Cardiac muscle cell (in vitro differentiated cells and primary cell): ENCODE measurements around the gene MMD2. TPM values are rescaled to one million over a fixed set of nuclear protein-coding genes. Genes with fewer than 3 reads are reported as not detected.

Experiments used
- DNase-seq, 2 donors: peaks; one replicate each; pipeline versions ENCODE4 v3.0.0 to v3.0.0-alpha.2; 2010 to 2017; ENCODE audit warnings: low read depth in 1 of 2, low spot score in 1 of 2
- H3K27ac ChIP-seq: fragments of 200-600 bp; sonication (generic); 2 replicates; pipeline ENCODE4 v1.5.1; 2016
- H3K27me3 ChIP-seq: fragments of 200-600 bp; sonication (generic); 2 replicates; pipeline ENCODE4 v1.6.0; 2016; ENCODE audit warnings: control low read depth
- H3K36me3 ChIP-seq: fragments of 200-600 bp; sonication (generic); 2 replicates; pipeline ENCODE4 v1.5.1; 2016; ENCODE audit warnings: control low read depth
- H3K4me1 ChIP-seq: fragments of 200-600 bp; sonication (generic); 2 replicates; pipeline ENCODE4 v1.8.1; 2017; ENCODE audit warnings: low read depth, mild to moderate bottlenecking, mixed run types
- H3K4me3 ChIP-seq: fragments of 200-600 bp; sonication (generic); 2 replicates; pipeline ENCODE4 v1.5.1; 2016; ENCODE audit warnings: mild to moderate bottlenecking
- H3K9me3 ChIP-seq: fragments of 200-600 bp; sonication (generic); 2 replicates; pipeline ENCODE4 v1.5.1; 2017; ENCODE audit warnings: low read depth, mild to moderate bottlenecking, control low read depth
- polyA plus RNA-seq: library from polyadenylated mRNA; unstranded; fragments of >200 nt; fragmentation: Nextera tagmentation; extraction: Ambion mirVana; gene quantifications from 2 replicates; pipeline ENCODE4 v1.2.1, GENCODE V29; 2016
- total RNA-seq: library from RNA; depleted of rRNA; stranded (reverse); fragments of >200 nt; gene quantifications from 2 replicates; pipeline ENCODE4 v1.2.3, GENCODE V29; 2016
- TF ChIP-seq, protein P1 (sequence below): IDR thresholded peaks from 2 replicates; pipeline ENCODE4 v1.5.1; 2012; ENCODE audit warnings: low read depth, mild to moderate bottlenecking, low read length

Gene MMD2
- total and polyA plus RNA-seq, 2 experiments from 2014 or later = not detected

DNA sequence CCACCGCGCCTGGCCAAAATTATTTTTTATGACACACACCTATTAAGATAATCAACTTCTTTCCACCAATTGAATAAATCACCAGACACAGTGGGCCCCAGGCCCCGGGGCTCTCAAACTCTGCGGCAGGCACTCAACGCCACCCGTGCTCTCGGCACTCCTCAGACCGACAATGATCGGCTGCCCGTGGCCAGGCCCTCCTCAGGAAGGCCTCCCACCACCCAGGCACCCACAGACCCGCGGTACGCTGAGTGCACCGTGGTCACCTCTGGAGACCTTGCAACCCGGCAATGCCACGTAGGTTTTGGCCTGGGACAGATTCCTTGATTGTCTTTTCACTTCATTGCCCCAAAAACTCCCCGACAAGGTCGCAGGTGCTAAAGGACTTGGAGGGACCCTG, 82.4 kb downstream of the MMD2 start:
- Histone ChIP-seq H3K36me3 (peaks cover 17% of the 10 kb centered on the region), H3K4me1 (peaks cover 45% of the 10 kb centered on the region), H3K27me3 (no peaks in the 10 kb centered on the region), H3K9me3 (no peaks in the 10 kb centered on the region), H3K4me3 (no peak overlapping the region), H3K27ac (no peak overlapping the region)
- no peak for DNase-seq
- TF ChIP-seq, protein P1, sequence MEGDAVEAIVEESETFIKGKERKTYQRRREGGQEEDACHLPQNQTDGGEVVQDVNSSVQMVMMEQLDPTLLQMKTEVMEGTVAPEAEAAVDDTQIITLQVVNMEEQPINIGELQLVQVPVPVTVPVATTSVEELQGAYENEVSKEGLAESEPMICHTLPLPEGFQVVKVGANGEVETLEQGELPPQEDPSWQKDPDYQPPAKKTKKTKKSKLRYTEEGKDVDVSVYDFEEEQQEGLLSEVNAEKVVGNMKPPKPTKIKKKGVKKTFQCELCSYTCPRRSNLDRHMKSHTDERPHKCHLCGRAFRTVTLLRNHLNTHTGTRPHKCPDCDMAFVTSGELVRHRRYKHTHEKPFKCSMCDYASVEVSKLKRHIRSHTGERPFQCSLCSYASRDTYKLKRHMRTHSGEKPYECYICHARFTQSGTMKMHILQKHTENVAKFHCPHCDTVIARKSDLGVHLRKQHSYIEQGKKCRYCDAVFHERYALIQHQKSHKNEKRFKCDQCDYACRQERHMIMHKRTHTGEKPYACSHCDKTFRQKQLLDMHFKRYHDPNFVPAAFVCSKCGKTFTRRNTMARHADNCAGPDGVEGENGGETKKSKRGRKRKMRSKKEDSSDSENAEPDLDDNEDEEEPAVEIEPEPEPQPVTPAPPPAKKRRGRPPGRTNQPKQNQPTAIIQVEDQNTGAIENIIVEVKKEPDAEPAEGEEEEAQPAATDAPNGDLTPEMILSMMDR = no peak

DNA sequence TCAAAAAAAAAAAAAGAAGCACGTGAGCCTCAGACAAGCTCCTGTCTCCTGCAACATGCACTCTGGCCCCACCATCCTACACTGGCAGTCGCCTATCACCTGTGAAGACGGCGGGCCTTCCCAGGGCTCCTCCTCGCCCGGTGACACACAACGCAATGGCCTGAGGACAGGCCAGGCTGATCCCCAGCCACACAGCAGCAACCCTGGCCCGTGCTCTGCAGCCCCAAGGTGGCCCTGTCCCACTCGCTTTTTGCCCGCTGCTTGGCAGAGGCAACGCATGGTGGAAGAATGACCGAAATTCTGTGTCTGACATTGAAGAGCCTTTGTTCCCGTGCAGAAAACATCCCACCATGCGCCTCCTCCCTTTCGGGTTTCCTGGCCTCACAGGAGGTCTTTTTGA, 83.6 kb downstream of the MMD2 start:
- H3K27ac ChIP-seq = peak overlapping the region; percentile 52
- no peaks in the 10 kb centered on the region for H3K27me3 ChIP-seq
- H3K9me3 ChIP-seq = no peaks in the 10 kb centered on the region
- TF ChIP-seq, protein P1 = no peak
- H3K4me1 ChIP-seq = peaks cover 51% of the 10 kb centered on the region
- no peak for DNase-seq
- H3K36me3 ChIP-seq = peaks cover 17% of the 10 kb centered on the region
- no peak overlapping the region for H3K4me3 ChIP-seq

DNA sequence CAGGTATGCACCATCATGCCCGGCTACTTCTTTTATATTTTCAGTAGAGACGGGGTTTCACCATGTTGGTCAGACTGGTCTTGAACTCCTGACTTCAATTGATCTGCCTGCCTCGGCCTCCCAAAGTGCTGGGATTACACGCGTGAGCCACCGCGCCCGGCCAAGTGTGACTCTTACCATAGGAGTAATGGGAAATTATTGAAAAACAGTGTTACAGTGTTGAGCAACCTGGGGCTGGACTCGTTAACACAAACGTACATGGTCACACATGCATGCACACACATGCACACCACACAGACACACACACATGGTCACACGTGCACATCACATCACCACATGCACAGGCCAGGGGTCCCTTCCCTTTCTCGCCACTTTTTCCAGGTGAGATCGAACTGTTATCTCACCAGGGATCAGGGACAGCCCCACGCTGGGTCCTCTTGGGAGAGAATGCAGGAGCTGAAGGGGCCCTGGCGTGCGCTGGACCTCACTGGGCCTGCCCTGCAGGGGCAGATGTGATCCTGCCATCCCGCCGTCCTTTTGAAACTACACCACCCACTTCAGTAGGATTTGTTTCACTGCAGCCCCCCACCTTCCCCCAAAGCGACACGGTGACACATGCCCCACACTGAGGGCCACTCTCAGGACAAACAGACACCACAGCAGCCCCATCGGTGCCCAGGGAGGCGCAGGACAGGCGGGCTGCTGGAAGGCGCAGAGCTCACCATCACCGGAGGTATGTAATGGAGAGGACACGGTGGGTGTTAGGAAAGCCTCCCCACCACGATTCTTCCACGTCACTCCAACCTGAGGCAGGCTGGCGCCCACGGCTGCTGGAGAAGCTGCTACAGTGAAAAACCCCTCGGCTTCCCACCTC, 85.7 kb downstream of the MMD2 start:
- TF ChIP-seq, protein P1 = no peak
- DNase-seq = no peak
- peak overlapping the region; percentile 98 for H3K27ac ChIP-seq
- H3K36me3 ChIP-seq = peaks cover 17% of the 10 kb centered on the region
- H3K9me3 ChIP-seq = no peaks in the 10 kb centered on the region
- peaks cover 47% of the 10 kb centered on the region for H3K4me1 ChIP-seq
- H3K27me3 ChIP-seq = no peaks in the 10 kb centered on the region
- no peak overlapping the region for H3K4me3 ChIP-seq

DNA sequence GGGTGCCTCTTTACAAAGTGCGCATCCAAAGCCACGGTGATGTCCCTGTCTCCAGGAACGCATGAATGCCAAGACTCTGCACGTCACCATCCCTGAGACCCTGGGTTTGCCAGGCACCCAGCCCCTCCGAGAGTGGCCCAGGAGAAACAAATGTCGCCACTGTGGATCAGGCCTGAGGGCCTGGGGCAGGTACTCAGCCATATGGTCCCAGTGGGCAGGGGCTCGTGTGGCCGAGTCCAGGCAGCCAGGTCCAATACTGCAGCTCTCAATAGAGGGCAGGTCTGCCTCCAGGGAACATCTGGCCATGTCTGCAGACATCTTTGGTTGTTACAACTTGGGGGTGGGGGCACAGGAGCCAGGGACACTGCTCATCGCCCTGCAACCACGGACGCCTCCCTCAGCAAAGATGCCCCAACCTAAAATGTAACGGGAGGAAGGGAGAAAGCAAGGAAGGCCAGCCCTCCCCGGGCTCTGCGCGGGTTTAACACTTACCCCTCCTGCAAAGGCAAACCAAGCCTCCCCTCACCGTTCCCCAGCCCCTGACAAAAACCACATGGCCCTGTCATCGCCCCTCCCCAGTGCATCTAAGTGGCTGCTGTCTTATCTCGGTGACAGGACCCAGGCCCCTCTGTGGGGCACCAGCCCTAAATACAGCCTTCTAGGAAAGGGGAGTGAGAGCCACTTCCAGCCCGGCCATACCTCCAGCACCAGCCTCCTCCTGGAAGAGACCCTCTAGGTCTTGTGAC, 86.9 kb downstream of the MMD2 start:
- DNase-seq = peak; percentile 34 to 97
- peaks cover 10% of the 10 kb centered on the region for H3K36me3 ChIP-seq
- no peak overlapping the region for H3K4me3 ChIP-seq
- TF ChIP-seq, protein P1 = no peak
- H3K27ac ChIP-seq = peak overlapping the region; percentile 98
- H3K4me1 ChIP-seq = peaks cover 47% of the 10 kb centered on the region
- H3K27me3 ChIP-seq = no peaks in the 10 kb centered on the region
- no peaks in the 10 kb centered on the region for H3K9me3 ChIP-seq

DNA sequence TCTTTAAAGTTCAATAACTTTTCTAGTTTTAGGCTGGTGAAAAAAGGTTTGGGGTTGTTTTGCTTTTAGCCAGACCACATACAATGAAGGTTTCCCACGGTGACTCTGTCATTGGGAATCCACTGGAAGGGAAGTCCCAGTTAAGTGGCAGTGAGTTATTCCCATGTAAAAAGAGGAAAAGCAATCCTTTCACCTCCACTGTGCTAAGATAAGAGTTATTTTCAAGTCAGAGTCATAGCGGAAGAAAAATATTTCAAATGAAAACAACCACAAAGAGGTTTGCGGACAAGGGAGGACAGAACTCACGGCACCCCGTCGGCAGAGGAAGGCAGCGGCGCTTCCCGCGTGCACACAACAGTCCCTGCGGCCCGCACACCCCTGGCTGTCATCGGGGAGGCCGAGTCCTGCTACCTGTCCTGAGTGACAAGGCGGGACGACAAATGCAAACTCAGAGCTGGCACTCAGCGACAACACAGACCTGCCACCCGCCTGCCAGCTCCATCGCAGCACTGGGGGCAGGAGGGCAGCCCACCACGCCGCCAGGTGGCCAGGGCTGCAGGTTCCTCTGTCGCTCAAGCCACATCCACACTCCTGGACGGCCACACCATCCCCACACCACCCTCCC, 87.8 kb downstream of the MMD2 start:
- Histone ChIP-seq H3K27ac (peak overlapping the region; percentile 98), H3K4me1 (peaks cover 47% of the 10 kb centered on the region), H3K9me3 (no peaks in the 10 kb centered on the region), H3K4me3 (no peak overlapping the region), H3K27me3 (no peaks in the 10 kb centered on the region), H3K36me3 (peaks cover 2% of the 10 kb centered on the region)
- TF ChIP-seq, protein P1 = no peak
- DNase-seq = peak in 1 of 2 donors; percentile 32
